Hematopoietic multipotent progenitor cell treated with erythropoietin and hydrocortisone succinate and interleukin-3 and kit ligand, for 8 days (in vitro differentiated cells): ENCODE data around the gene UHRF1.
"Not testable (repeated sequence)": the region's sequence is repeated elsewhere in the genome, so short reads cannot be mapped to it uniquely, and the experiment has no call there.

Experiments used
- DNase-seq: peaks from one replicate; pipeline ENCODE4 v3.0.0-alpha.2; 2015

UHRF1 gene

DNA sequence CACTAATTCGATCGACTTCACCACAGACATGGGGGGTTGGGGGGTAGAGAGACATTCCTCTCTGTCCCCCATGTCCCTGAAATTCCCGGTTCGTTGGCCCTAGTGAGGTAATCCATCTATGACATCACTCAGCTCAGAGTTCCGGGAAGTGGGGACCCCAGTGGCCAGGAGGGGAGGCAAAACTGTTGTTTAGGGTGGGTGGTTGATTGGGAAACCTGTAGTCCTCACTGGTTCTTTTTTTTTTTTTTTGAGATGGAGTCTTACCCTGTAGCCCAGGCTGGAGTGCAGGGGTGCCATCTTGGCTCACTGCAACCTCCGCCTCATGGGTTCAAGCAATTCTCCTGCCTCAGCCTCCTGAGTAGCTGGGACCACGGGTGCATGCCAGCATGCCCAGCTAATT is 6.5 kb upstream of the UHRF1 start, which contains the start of gene ARRDC5:
ARRDC5 (minus strand) TSS at position 101 of the 400 bp plus-strand sequence; CDS start at position 30, 71 bp downstream.
- no peak for DNase-seq

DNA sequence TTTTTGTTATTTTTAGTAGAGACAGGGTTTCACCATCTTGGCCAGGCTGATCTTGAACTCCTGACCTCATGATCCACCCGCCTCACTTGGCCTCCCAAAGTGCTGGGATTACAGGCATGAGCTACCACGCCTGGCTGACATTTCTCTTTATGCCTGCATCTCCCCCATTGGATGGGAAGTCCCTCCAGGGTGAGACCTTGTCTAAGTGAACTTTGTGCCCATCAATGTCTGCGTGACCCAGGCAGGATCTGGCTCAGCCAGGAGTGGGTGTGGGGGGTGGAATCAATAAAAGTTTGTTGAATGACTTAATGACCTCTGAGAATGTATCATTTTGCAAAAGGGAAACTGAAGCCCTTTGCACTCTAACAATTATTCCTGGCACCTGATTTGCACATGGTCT is 4.8 kb upstream of the UHRF1 start:
- DNase-seq = no peak

DNA sequence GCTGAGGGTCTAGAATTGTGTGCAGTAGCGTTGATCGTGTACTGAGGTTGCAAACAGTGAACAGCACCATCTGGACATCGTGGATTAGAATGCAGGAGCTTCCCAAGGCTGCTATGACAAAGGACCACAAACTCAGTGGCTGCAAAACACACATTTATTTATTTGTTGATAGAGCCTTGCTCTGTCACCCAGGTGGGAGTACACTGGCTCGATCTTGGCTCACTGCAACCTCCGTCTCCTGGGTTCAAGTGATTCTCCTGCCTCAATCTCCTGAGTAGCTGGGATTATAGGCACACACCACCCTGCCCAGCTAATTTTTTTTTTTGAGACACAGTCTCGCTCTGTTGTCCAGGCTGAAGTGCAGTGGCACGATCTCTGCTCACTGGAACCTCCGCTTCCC is 2.3 kb upstream of the UHRF1 start:
- no peak for DNase-seq

DNA sequence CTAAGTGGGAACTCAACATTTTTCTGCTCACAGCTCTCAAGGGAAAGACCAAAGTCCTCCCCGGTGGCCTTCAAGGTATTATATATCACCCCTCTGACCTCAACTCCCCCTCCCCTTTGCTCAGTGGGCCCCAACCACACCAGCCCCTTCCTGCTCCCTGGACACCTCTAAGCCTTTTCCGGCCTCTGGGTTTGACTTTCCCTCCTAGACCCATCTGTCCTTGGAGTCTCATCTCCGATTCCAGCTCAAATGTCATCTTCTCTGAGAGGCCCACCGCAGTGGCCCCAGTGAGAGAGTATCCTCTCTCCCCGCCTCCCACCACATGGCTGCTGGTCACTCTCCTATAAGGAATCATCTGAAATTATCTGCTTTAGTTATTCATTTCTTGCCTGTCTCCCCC is 941 bp upstream of the UHRF1 start:
- no peak for DNase-seq

DNA sequence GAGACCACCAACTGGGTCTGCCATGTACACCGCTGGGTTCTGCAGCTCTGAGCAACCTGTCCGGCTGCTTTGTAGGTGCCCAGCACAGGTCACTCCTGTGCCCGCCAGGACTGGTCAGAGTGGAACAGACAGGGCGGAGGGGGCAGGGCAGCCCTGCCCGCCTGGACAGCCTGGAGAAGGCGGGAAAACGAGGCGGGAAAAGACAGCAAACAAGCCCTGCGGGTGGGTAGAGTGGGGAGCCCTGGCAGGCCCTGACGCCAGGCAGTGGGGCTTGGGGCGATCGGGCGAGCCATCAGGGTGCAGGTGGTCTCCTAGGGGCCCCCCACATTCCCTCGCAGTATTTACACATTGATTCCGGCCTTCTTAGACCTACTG is 533 bp upstream of the UHRF1 start:
- no peak for DNase-seq

DNA sequence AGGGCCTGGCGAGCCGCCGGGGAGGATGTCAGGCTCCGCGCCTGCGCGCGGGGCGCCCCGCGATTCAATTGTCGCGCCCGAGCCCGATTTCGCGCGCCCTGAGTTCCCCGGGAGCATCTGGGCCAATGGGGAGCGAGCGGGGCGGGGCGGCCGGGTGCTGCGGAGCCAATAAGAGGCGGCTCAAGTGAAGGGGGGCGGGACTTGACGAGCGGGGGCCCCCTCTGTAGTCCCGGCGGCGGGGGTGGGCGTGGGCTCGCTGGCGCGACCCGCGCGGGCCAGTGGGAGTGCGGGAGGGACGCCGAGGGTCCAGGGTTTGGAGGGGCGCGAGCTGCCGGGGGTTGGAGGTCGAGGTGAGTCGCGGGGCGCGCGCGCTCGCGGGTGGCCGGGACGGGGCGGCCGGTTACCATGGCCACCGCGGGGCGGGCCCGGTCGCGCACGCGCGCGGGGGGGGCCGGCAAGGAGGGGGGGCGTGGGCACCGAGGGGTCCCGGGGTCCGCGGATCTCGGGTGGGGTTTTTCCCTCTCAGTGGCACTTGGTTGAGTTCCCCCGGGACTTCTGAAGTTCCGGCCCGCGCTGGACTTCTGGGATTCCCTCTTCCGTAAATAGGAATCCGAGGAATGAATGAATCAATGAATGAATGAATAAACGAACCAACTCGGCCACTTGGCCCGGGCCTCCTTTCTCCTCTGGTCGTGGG is 744 bp downstream of the UHRF1 start:
- peak; percentile 94 for DNase-seq

DNA sequence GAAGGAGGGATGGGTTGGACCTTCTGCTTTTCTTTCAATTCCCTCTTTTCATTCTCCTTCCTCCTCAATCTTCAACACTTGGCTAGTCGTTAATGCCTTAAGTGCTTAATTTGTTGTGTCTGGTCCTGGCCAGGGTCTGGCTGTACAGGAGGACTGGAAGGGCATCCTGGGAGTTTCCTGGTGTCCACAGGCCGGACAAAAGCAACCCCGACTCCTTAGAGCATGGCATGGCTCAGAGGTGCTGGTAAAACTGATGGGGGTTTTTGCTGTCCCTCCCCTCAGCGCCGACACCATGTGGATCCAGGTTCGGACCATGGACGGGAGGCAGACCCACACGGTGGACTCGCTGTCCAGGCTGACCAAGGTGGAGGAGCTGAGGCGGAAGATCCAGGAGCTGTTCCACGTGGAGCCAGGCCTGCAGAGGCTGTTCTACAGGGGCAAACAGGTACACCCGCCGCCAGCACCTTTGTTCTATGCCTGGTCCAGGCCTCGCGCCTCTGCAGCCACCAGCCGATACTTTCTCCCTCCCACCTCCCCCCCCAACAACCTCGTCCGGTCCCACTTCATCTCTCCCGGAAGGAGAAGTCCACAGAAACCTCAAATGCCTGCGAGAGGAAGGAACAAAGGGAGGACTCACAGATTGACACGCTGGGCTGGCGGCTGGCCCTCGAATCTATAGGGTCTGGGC is 1.4 kb downstream of the UHRF1 start:
- peak; percentile 45 for DNase-seq

DNA sequence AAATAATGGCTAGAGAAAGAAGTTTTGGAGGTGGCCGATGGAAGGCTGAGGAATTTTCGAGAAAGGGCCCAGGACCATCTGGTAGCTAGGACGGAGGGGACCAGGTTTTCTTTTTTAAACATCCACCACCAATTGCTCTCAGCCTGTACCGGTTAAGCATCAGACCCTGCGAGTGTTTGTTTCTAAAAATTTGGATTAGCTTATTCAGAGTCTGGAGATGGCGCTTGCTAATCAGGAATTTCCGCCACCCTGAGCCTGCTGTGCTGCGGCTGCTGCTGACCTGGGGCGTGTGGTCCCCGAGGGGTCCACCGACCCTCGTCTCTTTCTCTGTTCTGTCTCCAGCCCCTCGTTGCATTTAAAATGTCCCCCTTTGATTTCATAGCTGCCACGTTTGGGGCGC is 2.0 kb downstream of the UHRF1 start:
- DNase-seq = no peak

DNA sequence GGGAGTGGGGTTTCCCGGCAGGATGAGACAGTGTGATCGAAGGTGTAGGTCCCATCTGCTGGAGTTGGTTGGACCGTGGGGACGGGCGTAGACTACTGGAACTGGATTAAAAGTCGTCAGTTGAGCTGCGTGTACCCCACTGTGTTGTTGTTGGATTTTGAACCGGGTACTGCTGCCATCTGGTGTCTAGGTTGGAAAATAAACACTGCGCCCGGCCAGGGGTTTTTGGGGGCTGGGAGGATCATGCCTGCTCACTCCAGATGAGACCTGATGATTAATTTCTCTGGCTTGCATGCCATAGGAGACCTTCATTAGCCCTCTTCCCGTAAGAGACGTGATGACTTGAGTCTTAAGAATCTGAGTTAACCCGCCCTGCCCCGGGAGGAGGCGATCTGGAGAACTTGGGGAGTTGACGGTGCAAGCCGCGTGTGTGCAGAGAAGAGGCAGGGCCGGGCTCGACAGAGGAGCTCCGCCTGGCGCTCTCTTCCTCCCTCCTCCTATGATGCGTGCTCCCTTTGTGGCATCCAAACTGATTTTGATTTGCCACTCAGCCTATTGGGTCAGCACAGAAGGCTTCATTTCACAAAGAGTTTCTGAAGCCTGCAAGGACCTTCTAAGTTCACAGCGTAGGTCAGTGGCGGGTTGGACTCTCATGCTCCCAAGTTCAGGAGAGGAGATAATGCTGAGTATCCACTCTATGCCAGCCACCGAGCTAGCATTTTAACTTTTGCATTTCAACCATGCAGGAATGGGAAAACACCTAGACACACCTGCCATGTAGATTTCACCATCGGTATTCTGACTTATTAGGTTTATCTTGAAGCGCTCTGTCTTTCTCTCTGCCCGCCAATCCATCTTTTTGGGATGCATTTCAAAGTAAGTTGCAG is 2.7 kb downstream of the UHRF1 start:
- DNase-seq = peak; percentile 79

DNA sequence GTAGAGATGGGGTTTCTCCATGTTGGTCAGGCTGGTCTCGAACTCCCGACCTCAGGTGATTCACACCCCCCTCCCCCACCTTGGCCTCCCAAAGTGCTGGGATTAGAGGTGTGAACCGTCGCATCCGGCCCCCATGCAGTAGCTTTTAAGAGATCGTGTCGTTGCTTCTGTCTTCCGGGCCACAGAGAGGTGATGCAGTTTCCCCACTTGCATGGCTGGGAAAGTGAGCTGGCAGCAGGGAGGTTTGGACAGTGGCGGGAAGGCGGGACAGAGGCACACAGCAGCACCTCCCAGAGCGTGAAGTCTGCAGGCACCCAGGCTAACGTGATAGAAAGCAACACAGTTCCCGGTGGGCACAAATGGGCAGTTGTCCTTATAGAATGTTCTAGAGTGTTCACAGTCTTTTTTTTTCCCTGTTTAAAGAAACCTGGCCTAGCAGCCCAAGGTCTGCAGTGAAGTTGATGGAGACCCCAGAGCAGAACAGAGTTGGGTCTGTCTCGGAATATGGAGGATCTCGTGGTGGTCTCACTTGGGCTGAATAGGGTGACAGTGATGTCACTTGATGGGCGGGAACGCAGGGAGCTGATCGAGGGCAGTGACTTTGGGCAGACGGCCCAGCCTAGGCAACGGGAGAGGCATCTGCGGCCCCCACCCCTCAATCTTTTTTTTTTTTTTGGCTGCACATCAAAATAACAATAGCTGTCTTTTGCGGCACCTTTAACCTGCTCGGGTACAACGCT is 4.9 kb downstream of the UHRF1 start:
- DNase-seq = no peak

DNA sequence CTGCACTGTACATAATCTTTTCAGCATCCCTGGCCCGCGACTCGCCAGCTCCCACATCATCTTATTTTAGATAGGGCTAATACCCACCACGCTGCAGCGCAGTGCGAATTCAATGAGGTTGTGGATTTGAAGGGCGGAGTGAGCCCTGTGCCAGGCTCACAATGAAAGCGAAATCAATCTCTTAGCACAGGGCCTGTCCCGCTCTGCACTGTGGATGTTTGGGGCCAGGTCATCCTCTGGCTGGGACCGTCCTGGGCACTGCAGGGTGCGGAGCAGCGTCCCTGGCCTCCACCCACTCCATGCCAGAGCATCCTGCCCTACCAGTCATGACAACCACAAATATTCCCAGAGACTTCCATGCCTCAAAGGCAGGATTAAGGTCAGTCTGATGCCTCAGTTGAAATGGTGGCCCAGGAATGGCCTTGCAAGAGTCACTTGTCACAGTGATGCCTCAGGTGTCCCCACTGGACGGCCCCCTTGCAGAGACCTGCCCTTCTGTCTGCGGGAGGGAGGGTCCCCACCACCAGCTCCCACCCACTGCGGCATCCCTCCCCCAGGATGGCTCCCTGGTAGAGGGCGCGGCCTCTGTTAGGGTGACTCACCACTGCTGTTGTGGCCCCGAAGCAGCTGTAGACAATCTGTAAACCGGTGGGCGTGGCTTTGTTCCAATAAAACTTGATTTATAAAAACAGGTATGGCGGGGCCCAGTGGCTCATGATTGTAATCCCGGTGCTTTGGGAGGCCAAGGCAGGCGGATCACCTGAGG is 5.6 kb downstream of the UHRF1 start:
- peak; percentile 68 for DNase-seq

DNA sequence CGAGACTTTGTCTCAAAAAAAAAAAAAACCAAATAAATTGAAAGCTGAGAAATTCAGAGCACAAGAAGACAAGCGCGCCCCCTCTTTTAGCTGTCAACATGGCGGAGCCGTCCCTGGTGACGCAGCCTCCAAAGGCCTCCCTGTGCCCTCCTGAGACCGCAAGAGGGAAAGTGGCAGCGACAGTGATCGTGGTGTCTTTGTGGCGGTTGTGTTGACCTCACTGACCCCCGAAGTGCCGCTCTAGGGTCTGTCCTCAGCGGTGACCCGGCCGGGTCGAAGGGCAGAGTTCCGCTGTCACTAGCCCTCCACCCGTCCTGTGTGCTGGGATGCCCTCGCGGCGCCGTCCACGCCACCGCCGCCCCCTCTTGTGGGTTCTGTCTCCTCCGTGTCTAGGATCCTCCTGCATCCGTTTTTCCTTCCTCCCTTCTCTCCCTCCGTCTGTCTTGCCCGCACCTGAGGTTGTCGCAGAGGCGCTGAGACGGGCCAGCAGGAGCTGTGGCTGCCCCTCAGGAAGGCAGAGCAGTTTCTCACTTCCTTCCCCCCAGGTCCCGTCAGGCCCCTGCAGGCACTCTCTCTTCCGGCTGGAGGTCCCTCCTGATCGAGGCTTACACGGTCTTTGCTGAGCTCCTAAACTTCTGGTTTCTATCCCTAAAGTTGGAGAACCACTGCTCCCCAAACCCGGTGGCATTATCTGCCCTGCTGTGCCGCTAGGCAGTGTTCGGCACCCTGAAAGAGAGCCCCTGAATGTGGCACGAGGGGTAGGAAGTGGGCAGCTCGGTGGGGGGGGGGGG is 7.2 kb downstream of the UHRF1 start:
- DNase-seq = no peak

DNA sequence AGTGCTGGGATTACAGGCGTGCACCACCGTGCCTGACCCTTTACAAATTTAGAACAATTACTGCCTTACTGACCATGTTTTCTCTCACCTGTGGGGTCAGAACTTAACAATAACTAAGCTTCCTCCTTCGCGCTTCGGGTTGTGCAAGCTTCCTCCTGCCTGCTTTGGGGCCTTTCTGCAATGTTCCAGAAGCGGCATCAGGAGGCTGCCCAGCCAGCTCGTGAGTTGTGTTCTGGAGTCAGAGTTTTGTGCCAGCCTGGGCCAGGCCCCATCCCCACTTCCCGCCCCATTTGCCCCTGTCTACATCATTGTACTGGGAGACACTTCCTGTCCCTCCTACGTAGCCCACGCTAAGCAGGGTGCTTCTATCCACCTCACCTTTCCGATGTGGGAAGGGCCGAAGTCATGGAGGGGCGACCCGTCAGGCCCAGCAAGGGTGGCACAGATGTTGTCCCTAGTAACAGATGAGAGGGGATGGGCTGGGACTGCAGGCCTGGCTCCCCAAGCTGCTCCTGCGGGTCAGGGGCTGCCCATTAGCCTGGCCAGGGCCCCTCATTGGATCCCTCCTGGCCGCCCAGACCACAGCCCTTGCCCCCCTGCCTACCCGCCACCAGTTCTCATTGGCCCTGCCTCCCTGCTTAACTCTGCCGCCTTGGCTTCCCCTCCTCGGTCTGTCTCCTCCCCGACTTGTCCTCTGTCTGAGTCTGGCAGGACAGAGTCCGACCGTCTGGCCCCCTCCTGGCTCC is 13.4 kb downstream of the UHRF1 start:
- no peak for DNase-seq

DNA sequence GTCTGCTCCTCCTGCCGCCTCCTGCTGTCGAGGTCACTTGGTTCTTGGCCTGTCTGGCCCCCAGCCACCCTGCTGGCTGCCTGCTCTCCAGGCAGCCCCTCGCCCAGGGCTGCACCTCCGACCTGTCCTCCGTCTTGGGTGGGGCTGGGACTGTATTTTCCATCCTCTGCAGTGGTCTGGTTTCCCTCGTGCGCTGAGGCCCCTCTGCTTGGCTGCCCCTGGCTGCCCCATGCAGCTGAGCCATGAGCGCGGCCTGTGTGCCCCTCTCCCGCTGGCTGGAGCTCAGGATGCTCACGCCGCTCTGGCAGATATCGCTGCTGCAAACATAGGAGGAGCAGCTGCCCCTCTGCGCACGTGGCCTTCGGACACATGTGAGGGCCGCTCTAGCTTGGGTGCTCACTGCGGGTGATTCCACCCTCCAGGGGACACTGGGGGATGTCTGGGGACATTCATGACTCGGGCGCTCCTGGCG is 14.0 kb downstream of the UHRF1 start:
- no peak for DNase-seq

DNA sequence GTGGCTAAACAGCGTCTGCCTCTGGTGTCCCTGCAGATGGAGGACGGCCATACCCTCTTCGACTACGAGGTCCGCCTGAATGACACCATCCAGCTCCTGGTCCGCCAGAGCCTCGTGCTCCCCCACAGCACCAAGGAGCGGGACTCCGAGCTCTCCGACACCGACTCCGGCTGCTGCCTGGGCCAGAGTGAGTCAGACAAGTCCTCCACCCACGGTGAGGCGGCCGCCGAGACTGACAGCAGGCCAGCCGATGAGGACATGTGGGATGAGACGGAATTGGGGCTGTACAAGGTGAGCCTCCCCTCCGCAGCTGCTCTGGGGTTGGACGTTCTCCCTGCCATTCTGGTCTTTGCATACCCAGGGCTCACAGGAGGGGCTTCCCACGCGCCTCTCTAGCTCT is 19.9 kb downstream of the UHRF1 start:
- no peak for DNase-seq

DNA sequence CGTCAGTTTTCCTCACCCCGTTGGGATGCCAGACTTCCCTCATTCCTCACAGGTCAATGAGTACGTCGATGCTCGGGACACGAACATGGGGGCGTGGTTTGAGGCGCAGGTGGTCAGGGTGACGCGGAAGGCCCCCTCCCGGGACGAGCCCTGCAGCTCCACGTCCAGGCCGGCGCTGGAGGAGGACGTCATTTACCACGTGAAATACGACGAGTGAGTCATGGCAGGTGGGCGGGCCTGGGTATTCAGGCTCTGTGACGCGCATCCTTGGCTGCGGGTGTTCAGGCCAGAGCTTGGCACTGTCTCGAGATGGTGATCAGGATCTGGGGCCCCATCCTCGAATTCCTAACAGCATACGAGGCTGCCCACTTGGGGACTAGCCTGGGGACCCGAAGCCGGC is 21.4 kb downstream of the UHRF1 start:
- no peak for DNase-seq

DNA sequence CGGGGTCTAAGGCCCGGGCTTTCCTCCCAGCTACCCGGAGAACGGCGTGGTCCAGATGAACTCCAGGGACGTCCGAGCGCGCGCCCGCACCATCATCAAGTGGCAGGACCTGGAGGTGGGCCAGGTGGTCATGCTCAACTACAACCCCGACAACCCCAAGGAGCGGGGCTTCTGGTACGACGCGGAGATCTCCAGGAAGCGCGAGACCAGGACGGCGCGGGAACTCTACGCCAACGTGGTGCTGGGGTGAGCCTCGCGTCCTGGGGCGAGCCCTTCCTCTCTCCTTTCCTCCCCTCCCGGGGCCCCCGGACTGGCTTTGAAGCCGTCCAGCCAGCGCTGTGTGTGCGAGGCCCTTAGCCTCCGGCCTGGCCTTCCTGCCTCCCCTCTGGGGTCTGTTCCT is 23.4 kb downstream of the UHRF1 start:
- no peak for DNase-seq

DNA sequence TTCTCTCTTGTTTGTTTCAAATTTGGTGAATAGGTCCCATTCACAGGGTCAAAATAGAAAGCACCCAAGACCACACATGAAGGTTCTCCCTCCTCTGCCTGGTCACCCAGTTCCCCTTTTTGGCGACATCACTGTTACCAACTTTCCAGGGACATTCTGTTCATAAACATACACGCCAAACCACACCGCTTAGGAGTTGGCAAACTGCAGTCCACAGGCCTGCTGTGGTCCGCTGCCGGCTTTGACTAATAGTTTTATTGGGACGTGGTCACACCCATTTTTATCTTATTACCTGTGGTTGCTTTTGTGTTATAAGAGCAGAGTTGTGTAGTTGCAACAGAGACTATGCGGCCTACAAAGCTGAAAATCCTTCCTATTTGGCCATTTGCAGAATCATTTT is 24.2 kb downstream of the UHRF1 start:
- no peak for DNase-seq

DNA sequence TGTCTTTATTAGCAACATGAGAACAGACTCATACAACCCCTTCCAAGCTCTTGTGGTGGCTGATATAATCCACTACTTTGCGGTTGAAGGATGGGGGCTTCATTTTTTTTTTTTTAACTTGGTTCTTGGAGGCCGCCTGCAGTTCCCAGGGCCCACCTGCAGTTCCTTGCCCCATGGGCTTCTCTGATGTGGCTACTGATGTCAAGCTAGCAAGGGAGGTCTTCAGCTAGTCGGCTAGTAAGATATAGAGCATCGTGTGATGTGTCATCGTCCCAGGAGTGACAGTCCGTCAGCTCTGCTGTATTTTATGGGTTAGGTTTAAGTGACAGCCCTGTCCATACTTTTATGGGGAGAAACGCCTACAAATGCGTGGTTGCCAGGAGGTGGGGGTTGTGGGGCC is 26.1 kb downstream of the UHRF1 start:
- DNase-seq = no peak

DNA sequence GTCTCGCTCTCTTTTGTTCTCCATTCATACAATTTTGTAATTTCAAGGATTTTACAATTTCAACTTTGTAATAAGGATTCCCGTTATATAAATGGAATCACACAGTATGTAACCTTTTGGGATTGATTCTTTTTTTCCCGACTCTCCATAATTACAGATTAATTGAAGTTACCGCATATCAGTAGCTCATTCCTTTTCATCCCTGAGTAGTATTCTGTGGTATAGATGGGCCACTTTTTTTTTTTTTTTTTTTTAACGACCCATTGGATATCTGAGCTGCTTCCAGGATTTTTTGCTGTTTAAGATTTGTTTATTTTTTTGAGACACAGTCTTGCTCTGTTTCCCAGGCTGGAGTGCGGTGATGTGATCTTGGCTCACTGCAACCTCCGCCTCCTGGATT is 27.8 kb downstream of the UHRF1 start:
- no peak for DNase-seq

DNA sequence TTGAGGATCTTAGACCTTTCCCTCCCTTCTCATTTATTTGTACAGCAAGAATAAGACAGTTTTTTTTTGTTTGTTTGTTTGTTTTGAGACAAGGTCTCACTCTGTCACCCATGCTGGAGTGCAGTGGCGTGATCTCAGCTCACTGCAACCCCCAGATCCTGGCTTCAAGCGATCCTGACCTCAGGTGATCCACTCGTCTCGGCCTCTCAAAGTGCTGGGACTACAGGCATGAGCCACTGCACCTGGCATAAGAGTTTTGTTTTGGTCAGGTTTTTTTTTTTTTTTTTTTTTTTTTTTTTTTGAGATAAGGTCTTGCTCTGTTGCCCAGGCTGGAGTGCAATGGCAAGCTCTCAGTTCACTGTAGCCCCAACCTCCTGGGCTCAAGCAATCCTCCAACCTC is 29.2 kb downstream of the UHRF1 start:
- not testable (repeated sequence) for DNase-seq
